Peyer's patch (tissue), 4 donors: Measurements from ENCODE around the gene DMBT1.

Source experiments
- CTCF ChIP-seq, 6 experiments: fragments of 450-650 bp in 4 of 6; fragments of 200-600 bp in 2 of 6; sonication (generic) in 1 of 6; IDR thresholded peaks; one replicate each; pipeline ENCODE4 v1.5.1; 2017 to 2019; ENCODE audit warnings: antibody characterized with exemption in 6 of 6, mild to moderate bottlenecking in 3 of 6, moderate library complexity in 1 of 6
- POLR2A ChIP-seq, 2 donors: fragments of 450-650 bp; IDR thresholded peaks; one replicate each; pipeline ENCODE4 v1.5.1; 2017; ENCODE audit warnings: antibody characterized with exemption in 2 of 2, mild to moderate bottlenecking in 2 of 2, moderate library complexity in 2 of 2

DNA sequence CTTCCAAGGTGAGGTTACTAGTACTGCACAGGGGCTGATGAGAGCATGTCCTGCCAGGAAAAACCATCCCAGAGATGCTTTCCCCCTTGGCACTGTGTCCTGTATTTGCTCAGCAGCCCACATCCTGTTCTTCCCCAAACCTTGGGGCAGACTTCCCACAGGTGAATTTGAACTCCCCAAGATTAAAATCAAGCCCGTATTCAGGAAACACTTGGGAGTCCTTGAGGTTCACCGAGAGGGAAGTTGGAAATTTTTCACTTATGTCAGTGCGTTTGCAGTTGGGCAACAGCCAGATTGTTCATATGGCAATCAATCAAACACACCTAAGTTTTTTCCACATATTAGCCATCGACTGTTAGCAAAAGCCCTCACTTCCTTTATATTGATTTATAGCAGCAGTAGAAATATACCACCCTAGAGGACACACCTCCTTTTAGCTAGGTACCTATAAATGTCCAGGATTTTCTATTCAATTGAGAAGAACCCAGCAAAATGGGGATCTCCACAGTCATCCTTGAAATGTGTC lies at the start of gene DMBT1:
- TF ChIP-seq CTCF (IDR thresholded peaks at IDR 0.05) (no peak), POLR2A (IDR thresholded peaks at IDR 0.05) (no peak)
